Tibial nerve (tissue), 3 donors: Measurements from ENCODE around the gene PTPRD.

Source experiments
- CTCF ChIP-seq, 5 experiments: fragments of 200-600 bp in 3 of 5; fragments of 450-650 bp in 2 of 5; sonication (generic) in 3 of 5; IDR thresholded peaks; one replicate each; pipeline ENCODE4 v1.5.1; 2016 to 2019; ENCODE audit warnings: antibody characterized with exemption in 5 of 5, mild to moderate bottlenecking in 3 of 5, moderate library complexity in 2 of 5
- POLR2A ChIP-seq, 2 donors: fragments of 450-650 bp; IDR thresholded peaks; one replicate each; pipeline ENCODE4 v1.6.1; 2017; ENCODE audit warnings: antibody characterized with exemption in 2 of 2, mild to moderate bottlenecking in 2 of 2, moderate library complexity in 2 of 2

DNA sequence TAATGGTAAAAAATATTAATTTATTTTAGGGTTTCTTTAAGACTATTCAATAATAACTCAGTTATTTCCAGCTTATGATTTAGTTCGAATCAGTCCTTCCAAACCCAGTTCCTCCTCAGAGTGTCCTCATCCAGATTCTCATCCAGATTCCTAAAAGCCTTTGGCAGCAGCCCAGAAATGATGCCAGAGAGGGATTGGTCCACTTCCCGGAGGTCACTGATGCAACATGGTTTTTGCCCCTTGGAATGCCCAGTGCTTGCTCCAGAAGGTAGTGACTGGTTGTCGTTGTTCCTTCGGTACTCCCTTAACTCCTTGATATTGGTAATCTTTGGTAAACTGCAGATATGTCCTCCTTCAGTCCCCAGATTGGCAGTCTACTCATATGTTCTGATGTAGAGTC lies 2320.1 kb downstream of the PTPRD start:
- TF ChIP-seq CTCF (IDR thresholded peaks at IDR 0.05) (no peak), POLR2A (IDR thresholded peaks at IDR 0.05) (no peak)
